Activated B cell treated with CpG ODN at 0.5 μM for 24 hours (primary cell): ENCODE measurements around the gene GCK. TPM values are rescaled to one million over a fixed set of nuclear protein-coding genes. Genes with fewer than 3 reads are reported as not detected.

Experiments used
- ATAC-seq: fragments of 200-7000 bp; cut with Tn5 transposase; one replicate; pipeline ENCODE4 v1.10.0; 2021; ENCODE audit warnings: low read depth, mild to moderate bottlenecking, moderate library complexity
- CTCF ChIA-PET: fragments of 350-600 bp; sonication (Branson Sonifier 250); formaldehyde crosslinking; loops from one replicate; lab custom pipeline; 2021; ENCODE audit warnings: antibody characterized with exemption; lab: Charles Lee
- POLR2A ChIA-PET: fragments of 350-600 bp; sonication (Branson Sonifier 250); formaldehyde crosslinking; loops from one replicate; lab custom pipeline; 2021; ENCODE audit warnings: antibody characterized with exemption; lab: Charles Lee
- DNase-seq: peaks from one replicate; pipeline ENCODE4 v3.0.0; 2022
- H3K27ac Mint-ChIP-seq: one replicate; pipeline ENCODE4 v1.8.0; 2020; ENCODE audit warnings: mixed read lengths
- H3K27me3 Mint-ChIP-seq: one replicate; pipeline ENCODE4 v1.8.0; 2021; ENCODE audit warnings: mixed read lengths
- H3K36me3 Mint-ChIP-seq: one replicate; pipeline ENCODE4 v1.8.0; 2021; ENCODE audit warnings: low read depth, mixed read lengths
- H3K4me1 Mint-ChIP-seq: one replicate; pipeline ENCODE4 v1.8.0; 2021; ENCODE audit warnings: mixed read lengths
- H3K4me3 Mint-ChIP-seq: one replicate; pipeline ENCODE4 v1.8.0; 2020; ENCODE audit warnings: mild to moderate bottlenecking, mixed read lengths
- H3K9me3 Mint-ChIP-seq: one replicate; pipeline ENCODE4 v1.8.0; 2020; ENCODE audit warnings: mixed read lengths
- intact Hi-C: fragments of 100-400 bp; cut with micrococcal nuclease; formaldehyde crosslinking; loops from one replicate; pipeline ENCODE4 v1.15.1; 2024
- total RNA-seq: library from RNA; stranded (reverse); gene quantifications from 2 replicates; pipeline ENCODE4 v1.2.3, GENCODE V29; 2022
- TF ChIP-seq, protein P1 (sequence below): fragments of 200-600 bp; IDR thresholded peaks from one replicate; pipeline ENCODE4 v1.8.0; 2022; ENCODE audit warnings: antibody characterized with exemption, mild to moderate bottlenecking

GCK gene
- total RNA-seq, 1 donor from 2014 or later = 0.13 TPM

- CTCF ChIA-PET = no interaction called here
- POLR2A ChIA-PET = no interaction called here
- TF ChIP-seq, protein P1, sequence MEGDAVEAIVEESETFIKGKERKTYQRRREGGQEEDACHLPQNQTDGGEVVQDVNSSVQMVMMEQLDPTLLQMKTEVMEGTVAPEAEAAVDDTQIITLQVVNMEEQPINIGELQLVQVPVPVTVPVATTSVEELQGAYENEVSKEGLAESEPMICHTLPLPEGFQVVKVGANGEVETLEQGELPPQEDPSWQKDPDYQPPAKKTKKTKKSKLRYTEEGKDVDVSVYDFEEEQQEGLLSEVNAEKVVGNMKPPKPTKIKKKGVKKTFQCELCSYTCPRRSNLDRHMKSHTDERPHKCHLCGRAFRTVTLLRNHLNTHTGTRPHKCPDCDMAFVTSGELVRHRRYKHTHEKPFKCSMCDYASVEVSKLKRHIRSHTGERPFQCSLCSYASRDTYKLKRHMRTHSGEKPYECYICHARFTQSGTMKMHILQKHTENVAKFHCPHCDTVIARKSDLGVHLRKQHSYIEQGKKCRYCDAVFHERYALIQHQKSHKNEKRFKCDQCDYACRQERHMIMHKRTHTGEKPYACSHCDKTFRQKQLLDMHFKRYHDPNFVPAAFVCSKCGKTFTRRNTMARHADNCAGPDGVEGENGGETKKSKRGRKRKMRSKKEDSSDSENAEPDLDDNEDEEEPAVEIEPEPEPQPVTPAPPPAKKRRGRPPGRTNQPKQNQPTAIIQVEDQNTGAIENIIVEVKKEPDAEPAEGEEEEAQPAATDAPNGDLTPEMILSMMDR = no peak
- ATAC-seq (no peak), DNase-seq (no peak)
- H3K4me3 Mint-ChIP-seq = no peak overlapping the region
- intact Hi-C loops = no loop called here
- no peaks in the 10 kb centered on the region for H3K27me3 Mint-ChIP-seq
- H3K4me1 Mint-ChIP-seq = peaks cover 10% of the 10 kb centered on the region
- H3K36me3 Mint-ChIP-seq = peaks cover 32% of the 10 kb centered on the region
- H3K9me3 Mint-ChIP-seq = no peaks in the 10 kb centered on the region
- no peak overlapping the region for H3K27ac Mint-ChIP-seq
Measured at GRCh38 chr7:44215531-44215930, 26.3 kb upstream of the GCK start.

DNA sequence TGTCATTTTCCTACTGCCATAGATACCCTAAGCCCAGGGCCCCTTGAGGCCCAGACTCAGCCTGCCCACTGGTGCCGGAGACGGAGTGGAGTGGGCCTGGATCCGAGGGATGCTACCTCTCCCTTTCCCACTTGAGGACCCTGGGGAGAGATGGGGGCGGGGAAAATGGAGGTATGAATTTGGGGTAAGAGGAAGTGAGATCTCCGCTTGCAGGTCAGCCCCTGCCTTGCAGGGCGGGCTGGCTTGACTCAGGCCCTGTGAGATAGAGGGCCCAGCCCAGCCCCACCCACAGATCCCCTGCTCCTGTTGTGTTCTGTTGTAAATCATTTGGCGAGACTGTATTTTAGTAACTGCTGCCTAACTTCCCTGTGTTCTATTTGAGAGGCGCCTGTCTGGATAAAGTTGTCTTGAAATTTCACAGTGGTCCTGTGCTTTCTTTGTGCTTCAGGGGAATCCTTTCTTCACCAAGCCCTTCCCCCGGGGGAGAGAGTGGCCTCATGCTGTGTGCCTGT lies 24.7 kb upstream of the GCK start:
- TF ChIP-seq, protein P1 = no peak
- DNase-seq (no peak), ATAC-seq (peak; percentile 66)
- peaks cover 10% of the 10 kb centered on the region for H3K4me1 Mint-ChIP-seq
- intact Hi-C loops = loop anchor here (1.0 kb wide), 1 partner anchor 263 kb away; no protein-coding TSS in a partner anchor
- POLR2A ChIA-PET = no interaction called here
- no peaks in the 10 kb centered on the region for H3K9me3 Mint-ChIP-seq
- H3K27ac Mint-ChIP-seq = peak overlapping the region; percentile 19
- no peak overlapping the region for H3K4me3 Mint-ChIP-seq
- peaks cover 46% of the 10 kb centered on the region for H3K36me3 Mint-ChIP-seq
- CTCF ChIA-PET = interaction anchor here (1.2 kb wide), 1 partner anchor 351 kb away, joined by 5 read pairs; no protein-coding TSS in a partner anchor
- H3K27me3 Mint-ChIP-seq = no peaks in the 10 kb centered on the region

- H3K4me1 Mint-ChIP-seq = peaks cover 10% of the 10 kb centered on the region
- H3K27ac Mint-ChIP-seq = peak overlapping the region; percentile 19
- intact Hi-C loops = no loop called here
- H3K27me3 Mint-ChIP-seq = no peaks in the 10 kb centered on the region
- peak; percentile 14 for DNase-seq
- ATAC-seq = no peak
- TF ChIP-seq, protein P1 = no peak
- CTCF ChIA-PET = interaction anchor here (0.7 kb wide), 1 partner anchor 15 kb away, joined by 3 read pairs; no protein-coding TSS in a partner anchor
- peaks cover 52% of the 10 kb centered on the region for H3K36me3 Mint-ChIP-seq
- POLR2A ChIA-PET = no interaction called here
- H3K9me3 Mint-ChIP-seq = no peaks in the 10 kb centered on the region
- H3K4me3 Mint-ChIP-seq = no peak overlapping the region
Measured at GRCh38 chr7:44213206-44213876, 24.1 kb upstream of the GCK start.

DNA sequence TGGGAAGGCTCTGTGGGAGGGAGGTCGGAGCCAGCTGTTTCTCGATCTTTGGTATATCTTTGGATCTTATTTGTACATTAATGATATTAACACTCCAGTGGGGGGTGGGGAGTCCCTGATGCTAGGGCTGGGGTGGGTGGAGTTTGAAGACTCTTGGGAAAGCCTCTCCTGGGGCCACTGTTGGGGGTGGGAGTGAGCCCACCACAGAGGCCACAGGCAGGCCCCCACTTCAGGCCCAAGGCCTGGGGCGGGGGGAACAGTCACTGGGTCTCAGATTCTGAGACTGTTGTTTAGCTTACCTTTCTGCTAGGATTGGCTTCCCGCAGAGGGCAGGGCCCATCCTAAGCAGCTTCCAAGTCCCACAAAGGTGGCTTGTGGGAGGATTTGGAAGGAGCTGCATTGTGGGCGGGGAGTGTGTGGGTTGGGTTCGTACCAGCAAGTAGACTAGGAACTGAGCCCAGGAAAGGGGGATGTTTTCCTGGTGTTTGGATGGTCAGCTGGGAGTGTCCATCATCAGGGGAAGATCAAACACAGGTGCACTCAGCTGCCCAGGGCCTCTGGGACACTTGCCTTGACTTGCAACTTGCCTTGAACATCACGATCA lies 23.4 kb upstream of the GCK start:
- Mint-ChIP-seq H3K9me3 (no peaks in the 10 kb centered on the region), H3K36me3 (peaks cover 58% of the 10 kb centered on the region), H3K27ac (no peak overlapping the region), H3K4me3 (no peak overlapping the region), H3K27me3 (no peaks in the 10 kb centered on the region), H3K4me1 (peaks cover 10% of the 10 kb centered on the region)
- ATAC-seq (no peak), DNase-seq (peak; percentile 8)
- CTCF ChIA-PET = interaction anchor here (0.7 kb wide), 1 partner anchor 16 kb away, joined by 3 read pairs; no protein-coding TSS in a partner anchor
- POLR2A ChIA-PET = no interaction called here
- intact Hi-C loops = no loop called here
- TF ChIP-seq, protein P1 = no peak

GRCh38 chr7:44212018-44212417 lies 22.8 kb upstream of the GCK start:
- ChIA-PET POLR2A (no interaction called here), CTCF (no interaction called here)
- peaks cover 63% of the 10 kb centered on the region for H3K36me3 Mint-ChIP-seq
- no peaks in the 10 kb centered on the region for H3K9me3 Mint-ChIP-seq
- no peak overlapping the region for H3K27ac Mint-ChIP-seq
- no peaks in the 10 kb centered on the region for H3K27me3 Mint-ChIP-seq
- intact Hi-C loops = no loop called here
- ATAC-seq (no peak), DNase-seq (no peak)
- TF ChIP-seq, protein P1 = no peak
- peaks cover 10% of the 10 kb centered on the region for H3K4me1 Mint-ChIP-seq
- no peak overlapping the region for H3K4me3 Mint-ChIP-seq
